Fibroblast of mammary gland (primary cell): ENCODE data around the gene COL15A1.

Experiments used
- DNase-seq: peaks from one replicate; pipeline ENCODE4 v3.0.0-alpha.2; 2010; ENCODE audit warnings: low read depth
- H3K4me3 ChIP-seq: 2 replicates; pipeline ENCODE4 v1.5.1; 2011; ENCODE audit warnings: low read depth, mild to moderate bottlenecking, low read length, moderate library complexity; ENCODE audit not compliant: control insufficient read depth
- CTCF ChIP-seq: conservative IDR thresholded peaks from 2 replicates; pipeline ENCODE4 v1.5.1; 2011; ENCODE audit warnings: low read depth, low read length, inconsistent platforms; ENCODE audit not compliant: control insufficient read depth, insufficient read depth

COL15A1 gene

DNA sequence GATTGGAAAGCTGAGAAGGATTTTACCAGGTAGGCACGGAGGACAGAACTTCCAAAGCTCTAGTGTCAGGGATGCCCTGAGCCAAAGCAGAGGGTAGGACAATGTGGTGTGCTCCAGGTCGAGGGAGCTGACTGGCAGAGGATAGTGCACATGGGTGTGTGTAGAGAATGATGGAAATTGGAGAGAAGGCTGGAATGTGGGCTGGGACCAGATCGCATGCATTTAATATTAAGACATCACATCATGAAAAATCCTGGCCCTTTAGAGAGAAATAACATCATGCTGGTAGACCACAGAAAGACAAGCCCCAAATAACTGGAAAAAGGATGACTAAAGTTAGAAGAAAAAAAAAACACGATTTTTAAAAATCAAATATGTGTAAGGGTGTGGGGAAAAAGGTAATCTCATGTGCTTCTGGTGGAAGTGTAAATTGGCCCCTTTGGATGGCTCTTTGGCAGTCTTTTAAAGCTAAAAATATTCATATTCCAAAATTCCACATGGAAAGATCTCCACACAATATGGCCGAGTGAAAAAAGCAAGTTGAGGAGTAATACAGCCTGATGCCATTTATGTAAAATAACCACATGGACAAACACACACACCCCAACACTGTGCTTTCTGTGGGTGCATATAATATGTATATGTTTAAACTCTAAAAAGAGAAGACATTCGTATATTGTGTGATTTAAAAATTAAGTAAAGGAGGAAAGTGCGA, 94.2 kb downstream of the COL15A1 start:
- no peak for DNase-seq

DNA sequence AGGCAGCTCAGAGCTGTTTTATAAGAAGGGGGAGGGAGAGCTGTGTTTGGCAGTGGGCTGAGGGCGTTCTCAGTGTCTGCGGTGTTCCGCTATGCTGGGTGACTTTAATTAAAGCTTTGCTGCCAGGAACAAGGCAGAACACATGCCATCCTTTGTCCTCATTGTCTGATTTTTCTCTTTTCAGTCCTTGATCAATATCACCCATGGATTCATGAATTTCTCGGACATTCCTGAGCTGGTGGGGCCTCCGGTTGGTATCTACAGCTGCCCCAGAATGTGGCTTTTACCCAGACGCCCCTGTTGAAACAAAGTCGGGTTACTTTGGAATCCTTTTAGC, 94.7 kb downstream of the COL15A1 start:
- H3K4me3 ChIP-seq, result no peak overlapping the region
- no peak for DNase-seq
- TF ChIP-seq CTCF, result no peak

More for the DNA sequence above, 94.2 kb downstream of the COL15A1 start:
- no peak for TF ChIP-seq CTCF
- H3K4me3 ChIP-seq, result no peak overlapping the region

GRCh38 chr9:99039505-99040182, 95.9 kb downstream of the COL15A1 start:
- DNase-seq, result peak; percentile 52
- no peak for TF ChIP-seq CTCF
- no peak overlapping the region for H3K4me3 ChIP-seq

GRCh38 chr9:99040251-99040900, 96.7 kb downstream of the COL15A1 start:
- no peak for DNase-seq
- H3K4me3 ChIP-seq, result no peak overlapping the region
- TF ChIP-seq CTCF, result no peak

GRCh38 chr9:99040911-99041582, 97.3 kb downstream of the COL15A1 start:
- peak; percentile 79 for DNase-seq
- H3K4me3 ChIP-seq, result no peak overlapping the region
- TF ChIP-seq CTCF, result no peak

DNA sequence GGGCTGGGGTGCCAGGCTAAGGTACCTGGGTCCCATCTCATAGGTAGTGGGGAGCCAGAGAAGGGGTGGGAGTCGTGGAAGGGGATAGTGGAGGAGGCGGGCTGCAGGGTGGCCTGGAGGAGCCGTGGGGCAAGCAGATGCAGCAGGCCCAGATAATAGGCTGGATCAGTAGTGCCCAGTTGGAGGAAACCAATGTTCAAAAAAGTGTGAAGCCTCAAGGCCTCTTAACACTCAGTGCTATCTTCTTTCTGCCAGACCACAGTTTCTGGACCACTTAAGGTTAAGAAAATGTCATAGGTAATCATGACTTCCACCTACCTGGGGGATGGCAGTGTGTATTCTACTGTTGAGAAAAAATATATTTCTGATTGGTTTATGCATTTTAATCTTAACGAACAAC, 97.9 kb downstream of the COL15A1 start:
- no peak for TF ChIP-seq CTCF
- no peak overlapping the region for H3K4me3 ChIP-seq
- no peak for DNase-seq
